GM21576 (cell line): ENCODE measurements around the gene EEF1AKMT4.

Source experiments
- ATAC-seq: cut with Tn5 transposase; IDR thresholded peaks from one replicate; pipeline ENCODE4 v1.9.1; 2021; ENCODE audit warnings: mild to moderate bottlenecking, moderate library complexity; ENCODE audit not compliant: unreplicated experiment

EEF1AKMT4 gene

GRCh38 chr3:184249412-184250166 is at the start of gene EEF1AKMT4:
EEF1AKMT4 (plus strand) TSS chr3:184249672; CDS start chr3:184249695, 23 bp downstream.
- peak; percentile 88 for ATAC-seq

- ATAC-seq: no peak
Measured at GRCh38 chr3:184200825-184201224, 48.6 kb upstream of the EEF1AKMT4 start.

GRCh38 chr3:184203526-184203925 is 45.9 kb upstream of the EEF1AKMT4 start:
- no peak for ATAC-seq

GRCh38 chr3:184209146-184209923 is 40.1 kb upstream of the EEF1AKMT4 start:
- ATAC-seq: no peak

GRCh38 chr3:184211297-184211696 is 38.2 kb upstream of the EEF1AKMT4 start:
- ATAC-seq: no peak

- ATAC-seq: no peak
Measured at GRCh38 chr3:184211718-184212117, 37.8 kb upstream of the EEF1AKMT4 start.

GRCh38 chr3:184218814-184219213 is 30.7 kb upstream of the EEF1AKMT4 start:
- no peak for ATAC-seq

- no peak for ATAC-seq
Measured at GRCh38 chr3:184222521-184222920, 27.0 kb upstream of the EEF1AKMT4 start.

GRCh38 chr3:184223946-184224345 is 25.5 kb upstream of the EEF1AKMT4 start:
- ATAC-seq: no peak

GRCh38 chr3:184227481-184227935 is 22.0 kb upstream of the EEF1AKMT4 start:
- peak; percentile 43 for ATAC-seq

GRCh38 chr3:184228376-184229137 is 20.9 kb upstream of the EEF1AKMT4 start:
- ATAC-seq: no peak

- peak; percentile 69 for ATAC-seq
Measured at GRCh38 chr3:184229394-184230080, 19.9 kb upstream of the EEF1AKMT4 start, which contains the start of gene VWA5B2. VWA5B2 (plus strand) TSS chr3:184229585; CDS start chr3:184230529, 944 bp downstream.

- ATAC-seq: no peak
Measured at GRCh38 chr3:184230081-184230602, 19.3 kb upstream of the EEF1AKMT4 start.

- ATAC-seq: no peak
Measured at GRCh38 chr3:184230603-184231528, 18.6 kb upstream of the EEF1AKMT4 start.

- no peak for ATAC-seq
Measured at GRCh38 chr3:184231671-184232070, 17.8 kb upstream of the EEF1AKMT4 start.

- ATAC-seq: no peak
Measured at GRCh38 chr3:184233127-184233843, 16.2 kb upstream of the EEF1AKMT4 start.

- no peak for ATAC-seq
Measured at GRCh38 chr3:184234224-184234623, 15.2 kb upstream of the EEF1AKMT4 start.

GRCh38 chr3:184234671-184235380 is 14.6 kb upstream of the EEF1AKMT4 start:
- ATAC-seq: no peak
